DND-41 (cell line): Measurements from ENCODE around the gene PBX3.

ENCODE experiments used
- EZH2 ChIP-seq: IDR thresholded peaks from 3 replicates; pipeline ENCODE4 v1.6.1; 2012; ENCODE audit warnings: borderline replicate concordance, low read depth, mild to moderate bottlenecking, moderate library complexity, low read length, inconsistent platforms; ENCODE audit not compliant: severe bottlenecking
- TF ChIP-seq, protein P1 (sequence below): IDR thresholded peaks from 2 replicates; pipeline ENCODE4 v1.5.1; 2012; ENCODE audit warnings: borderline replicate concordance, low read length, moderate library complexity, mild to moderate bottlenecking; ENCODE audit not compliant: poor library complexity, severe bottlenecking; ENCODE audit errors: extremely low read depth

DNA sequence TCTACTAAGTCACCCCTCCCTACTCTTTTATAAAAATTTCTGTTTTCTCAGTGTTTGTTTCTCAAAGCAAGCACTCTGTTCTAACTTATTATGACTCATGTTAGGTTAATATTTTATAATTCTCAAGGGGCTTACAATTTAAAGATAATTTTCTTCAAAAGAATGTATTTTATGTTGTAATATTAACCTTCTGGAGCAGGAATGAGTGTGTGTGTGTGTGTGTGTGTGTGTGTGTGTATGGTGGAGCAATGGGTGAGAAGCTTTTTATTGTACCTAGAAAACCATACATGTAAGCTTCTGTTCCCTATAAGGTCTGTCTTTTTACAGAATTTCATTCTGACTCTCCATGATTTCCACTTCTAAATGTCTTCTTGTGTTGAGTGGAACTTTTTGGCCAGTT, 63.0 kb downstream of the PBX3 start:
- TF ChIP-seq, protein P1, sequence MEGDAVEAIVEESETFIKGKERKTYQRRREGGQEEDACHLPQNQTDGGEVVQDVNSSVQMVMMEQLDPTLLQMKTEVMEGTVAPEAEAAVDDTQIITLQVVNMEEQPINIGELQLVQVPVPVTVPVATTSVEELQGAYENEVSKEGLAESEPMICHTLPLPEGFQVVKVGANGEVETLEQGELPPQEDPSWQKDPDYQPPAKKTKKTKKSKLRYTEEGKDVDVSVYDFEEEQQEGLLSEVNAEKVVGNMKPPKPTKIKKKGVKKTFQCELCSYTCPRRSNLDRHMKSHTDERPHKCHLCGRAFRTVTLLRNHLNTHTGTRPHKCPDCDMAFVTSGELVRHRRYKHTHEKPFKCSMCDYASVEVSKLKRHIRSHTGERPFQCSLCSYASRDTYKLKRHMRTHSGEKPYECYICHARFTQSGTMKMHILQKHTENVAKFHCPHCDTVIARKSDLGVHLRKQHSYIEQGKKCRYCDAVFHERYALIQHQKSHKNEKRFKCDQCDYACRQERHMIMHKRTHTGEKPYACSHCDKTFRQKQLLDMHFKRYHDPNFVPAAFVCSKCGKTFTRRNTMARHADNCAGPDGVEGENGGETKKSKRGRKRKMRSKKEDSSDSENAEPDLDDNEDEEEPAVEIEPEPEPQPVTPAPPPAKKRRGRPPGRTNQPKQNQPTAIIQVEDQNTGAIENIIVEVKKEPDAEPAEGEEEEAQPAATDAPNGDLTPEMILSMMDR = no peak
- TF ChIP-seq EZH2 = no peak
